IPS-20b (cell line): ENCODE data around the gene DAND5.

Experiments used
- H3K27ac ChIP-seq: one replicate; pipeline ENCODE4 v1.5.1; 2013; ENCODE audit warnings: low read length
- H3K27me3 ChIP-seq: 2 replicates; pipeline ENCODE4 v1.6.1; 2013; ENCODE audit warnings: mild to moderate bottlenecking, low read length, inconsistent platforms; ENCODE audit not compliant: insufficient read depth
- H3K36me3 ChIP-seq: 2 replicates; pipeline ENCODE4 v1.6.1; 2013; ENCODE audit warnings: low read depth, mild to moderate bottlenecking, inconsistent platforms, low read length, moderate library complexity; ENCODE audit not compliant: insufficient read depth
- H3K4me1 ChIP-seq: 2 replicates; pipeline ENCODE4 v1.6.1; 2013; ENCODE audit warnings: mild to moderate bottlenecking, control low read depth, inconsistent platforms, low read length, moderate library complexity; ENCODE audit not compliant: insufficient read depth
- H3K4me3 ChIP-seq: 2 replicates; pipeline ENCODE4 v1.5.1; 2013; ENCODE audit warnings: mild to moderate bottlenecking, low read length, inconsistent platforms
- H3K9ac ChIP-seq: 2 replicates; pipeline ENCODE4 v1.6.1; 2013; ENCODE audit warnings: low read depth, mild to moderate bottlenecking, inconsistent platforms, low read length, moderate library complexity
- H3K9me3 ChIP-seq: 2 replicates; pipeline ENCODE4 v1.6.1; 2013; ENCODE audit warnings: mild to moderate bottlenecking, low read depth, low read length, inconsistent platforms; ENCODE audit not compliant: insufficient read depth

The DAND5 gene

DNA sequence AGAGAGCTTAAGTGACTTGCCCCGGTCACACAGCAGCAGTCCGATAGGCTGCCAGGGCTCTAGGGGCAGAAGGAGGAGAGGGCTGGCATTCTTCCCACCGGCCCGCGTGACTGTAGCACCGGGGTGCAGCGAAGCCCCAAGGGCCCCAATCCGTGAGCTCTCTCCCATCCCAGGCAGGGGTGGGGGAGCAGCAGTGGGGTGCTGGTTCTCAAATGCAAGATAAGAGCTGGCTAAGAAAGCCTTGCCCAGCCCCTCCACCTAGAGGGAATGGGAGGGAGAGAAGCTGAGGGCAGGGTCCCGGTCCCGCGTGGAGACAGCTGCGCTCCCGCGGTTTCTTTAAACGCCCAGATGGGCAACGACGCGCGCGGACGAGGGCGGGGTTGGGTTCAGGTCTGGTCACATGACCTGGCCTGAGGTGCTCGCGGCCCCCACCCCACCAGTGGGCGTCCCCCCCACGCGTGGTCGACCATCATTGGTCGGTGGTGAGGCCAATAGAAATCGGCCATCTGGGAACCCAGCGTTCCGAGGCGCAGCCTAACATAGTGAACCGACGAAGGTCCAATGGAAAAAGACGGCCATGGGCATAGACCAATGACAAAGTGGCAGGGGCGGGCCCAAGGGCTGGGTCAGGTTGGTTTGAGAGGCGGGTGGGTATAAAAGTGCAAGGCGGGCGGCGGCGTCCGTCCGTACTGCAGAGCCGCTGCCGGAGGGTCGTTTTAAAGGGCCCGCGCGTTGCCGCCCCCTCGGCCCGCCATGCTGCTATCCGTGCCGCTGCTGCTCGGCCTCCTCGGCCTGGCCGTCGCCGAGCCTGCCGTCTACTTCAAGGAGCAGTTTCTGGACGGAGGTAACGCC, 31.2 kb upstream of the DAND5 start, which contains the start of gene CALR:
Gene CALR, plus strand, starts transcription at position 683 of the 852 bp plus-strand sequence. Its CDS starts 71 bp downstream, at position 754.
- H3K36me3 ChIP-seq: peaks cover 46% of the 10 kb centered on the region
- H3K9me3 ChIP-seq: no peaks in the 10 kb centered on the region
- H3K27ac ChIP-seq: peak within 1 kb of the TSS; percentile 91
- peak within 1 kb of the TSS; percentile 98 for H3K9ac ChIP-seq
- no peaks in the 10 kb centered on the region for H3K27me3 ChIP-seq
- H3K4me1 ChIP-seq: peaks cover 9% of the 10 kb centered on the region; the same call in 1 of the 2 replicates
- peak within 1 kb of the TSS; percentile 100 for H3K4me3 ChIP-seq

DNA sequence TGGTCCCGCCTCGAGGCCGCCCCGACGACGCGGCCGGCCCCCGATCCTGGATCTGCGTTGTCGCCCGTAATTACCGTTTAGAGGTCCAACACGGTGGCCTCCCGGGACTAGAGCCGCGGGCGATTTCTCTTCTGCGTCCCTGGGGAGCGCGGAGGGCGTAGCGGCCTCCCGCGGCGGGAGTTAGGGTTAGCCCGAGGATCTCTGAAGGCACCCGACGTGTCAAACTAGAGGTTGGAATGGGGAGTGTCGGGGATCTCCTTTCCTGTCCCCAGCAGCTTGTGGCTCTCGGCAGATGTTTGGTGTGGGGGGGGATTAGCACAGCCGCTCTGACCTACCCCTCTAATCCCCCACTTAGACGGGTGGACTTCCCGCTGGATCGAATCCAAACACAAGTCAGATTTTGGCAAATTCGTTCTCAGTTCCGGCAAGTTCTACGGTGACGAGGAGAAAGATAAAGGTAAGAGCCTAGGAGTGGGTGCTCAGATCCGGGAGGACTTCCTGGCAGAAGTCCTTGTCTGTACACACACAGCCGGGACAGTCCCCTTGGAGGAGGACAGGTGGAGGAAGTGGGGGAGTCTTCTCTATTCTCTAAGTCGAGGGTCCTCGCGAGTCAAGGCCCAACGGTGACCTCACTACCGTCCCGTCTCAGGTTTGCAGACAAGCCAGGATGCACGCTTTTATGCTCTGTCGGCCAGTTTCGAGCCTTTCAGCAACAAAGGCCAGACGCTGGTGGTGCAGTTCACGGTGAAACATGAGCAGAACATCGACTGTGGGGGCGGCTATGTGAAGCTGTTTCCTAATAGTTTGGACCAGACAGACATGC, 30.4 kb upstream of the DAND5 start:
- Histone ChIP-seq H3K4me1 (peaks cover 9% of the 10 kb centered on the region; the same call in 1 of the 2 replicates), H3K4me3 (peak overlapping the region; percentile 100), H3K27ac (peak overlapping the region; percentile 67), H3K9ac (peak overlapping the region; percentile 98), H3K9me3 (no peaks in the 10 kb centered on the region), H3K36me3 (peaks cover 54% of the 10 kb centered on the region), H3K27me3 (no peaks in the 10 kb centered on the region)

DNA sequence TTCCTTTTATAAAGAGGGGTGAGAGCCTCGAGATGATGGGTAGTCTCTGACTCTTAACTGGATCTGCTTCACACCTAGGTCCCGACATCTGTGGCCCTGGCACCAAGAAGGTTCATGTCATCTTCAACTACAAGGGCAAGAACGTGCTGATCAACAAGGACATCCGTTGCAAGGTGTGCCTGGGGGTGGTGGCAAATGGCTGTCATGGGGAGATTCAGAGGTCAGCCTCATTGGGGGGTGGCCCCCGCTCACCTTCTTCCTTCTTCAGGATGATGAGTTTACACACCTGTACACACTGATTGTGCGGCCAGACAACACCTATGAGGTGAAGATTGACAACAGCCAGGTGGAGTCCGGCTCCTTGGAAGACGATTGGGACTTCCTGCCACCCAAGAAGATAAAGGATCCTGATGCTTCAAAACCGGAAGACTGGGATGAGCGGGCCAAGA, 29.4 kb upstream of the DAND5 start:
- peak overlapping the region; percentile 98; the same call in 1 of the 2 replicates for H3K9ac ChIP-seq
- H3K27me3 ChIP-seq: no peaks in the 10 kb centered on the region
- H3K27ac ChIP-seq: no peak overlapping the region
- peak overlapping the region; percentile 100 for H3K4me3 ChIP-seq
- no peaks in the 10 kb centered on the region for H3K9me3 ChIP-seq
- H3K36me3 ChIP-seq: peaks cover 64% of the 10 kb centered on the region
- peaks cover 9% of the 10 kb centered on the region; the same call in 1 of the 2 replicates for H3K4me1 ChIP-seq

DNA sequence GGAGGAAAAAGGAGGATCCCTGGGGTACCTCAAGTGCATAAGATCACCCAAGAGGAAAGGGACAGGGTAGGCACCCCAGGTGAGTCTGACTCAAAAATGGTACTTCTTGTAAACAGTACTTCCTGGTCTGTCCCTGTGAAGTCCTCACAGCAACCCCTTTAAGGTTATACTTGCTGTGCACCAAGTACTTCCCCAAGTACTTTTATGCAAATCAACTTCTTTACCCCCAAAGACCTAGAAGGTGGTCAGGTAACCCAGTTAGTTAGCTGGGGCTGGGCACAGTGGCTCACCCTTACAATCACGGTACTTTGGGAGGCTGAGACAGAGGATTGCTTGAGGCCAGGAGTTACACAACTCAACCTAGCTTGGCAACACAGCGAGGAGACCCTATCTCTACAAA, 28.5 kb upstream of the DAND5 start:
- Histone ChIP-seq H3K9ac (no peak overlapping the region), H3K9me3 (no peaks in the 10 kb centered on the region), H3K27me3 (no peaks in the 10 kb centered on the region), H3K27ac (no peak overlapping the region), H3K36me3 (peaks cover 66% of the 10 kb centered on the region), H3K4me1 (peaks cover 9% of the 10 kb centered on the region; the same call in 1 of the 2 replicates), H3K4me3 (peak overlapping the region; percentile 100)

DNA sequence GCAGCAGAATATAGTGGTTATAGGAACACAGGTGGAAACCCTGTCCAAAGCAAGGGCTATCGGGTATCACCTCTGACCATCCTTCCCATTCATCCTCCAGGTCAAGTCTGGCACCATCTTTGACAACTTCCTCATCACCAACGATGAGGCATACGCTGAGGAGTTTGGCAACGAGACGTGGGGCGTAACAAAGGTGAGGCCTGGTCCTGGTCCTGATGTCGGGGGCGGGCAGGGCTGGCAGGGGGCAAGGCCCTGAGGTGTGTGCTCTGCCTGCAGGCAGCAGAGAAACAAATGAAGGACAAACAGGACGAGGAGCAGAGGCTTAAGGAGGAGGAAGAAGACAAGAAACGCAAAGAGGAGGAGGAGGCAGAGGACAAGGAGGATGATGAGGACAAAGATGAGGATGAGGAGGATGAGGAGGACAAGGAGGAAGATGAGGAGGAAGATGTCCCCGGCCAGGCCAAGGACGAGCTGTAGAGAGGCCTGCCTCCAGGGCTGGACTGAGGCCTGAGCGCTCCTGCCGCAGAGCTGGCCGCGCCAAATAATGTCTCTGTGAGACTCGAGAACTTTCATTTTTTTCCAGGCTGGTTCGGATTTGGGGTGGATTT, 25.8 kb upstream of the DAND5 start:
- H3K27me3 ChIP-seq: no peaks in the 10 kb centered on the region
- no peaks in the 10 kb centered on the region for H3K9me3 ChIP-seq
- no peak overlapping the region for H3K4me3 ChIP-seq
- H3K9ac ChIP-seq: no peak overlapping the region
- peaks cover 4% of the 10 kb centered on the region; the same call in 1 of the 2 replicates for H3K4me1 ChIP-seq
- H3K27ac ChIP-seq: no peak overlapping the region
- H3K36me3 ChIP-seq: peaks cover 80% of the 10 kb centered on the region

DNA sequence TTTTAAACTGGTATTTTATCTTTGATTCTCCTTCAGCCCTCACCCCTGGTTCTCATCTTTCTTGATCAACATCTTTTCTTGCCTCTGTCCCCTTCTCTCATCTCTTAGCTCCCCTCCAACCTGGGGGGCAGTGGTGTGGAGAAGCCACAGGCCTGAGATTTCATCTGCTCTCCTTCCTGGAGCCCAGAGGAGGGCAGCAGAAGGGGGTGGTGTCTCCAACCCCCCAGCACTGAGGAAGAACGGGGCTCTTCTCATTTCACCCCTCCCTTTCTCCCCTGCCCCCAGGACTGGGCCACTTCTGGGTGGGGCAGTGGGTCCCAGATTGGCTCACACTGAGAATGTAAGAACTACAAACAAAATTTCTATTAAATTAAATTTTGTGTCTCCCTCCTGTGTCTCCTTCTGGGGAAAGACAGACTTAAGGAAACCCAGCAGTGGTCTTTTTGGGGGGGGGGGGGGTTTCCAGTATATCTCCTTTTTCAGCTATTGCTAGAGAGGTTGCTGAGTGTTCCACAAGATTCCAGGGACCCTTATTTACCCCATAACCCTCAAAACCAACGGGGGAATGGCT, 25.2 kb upstream of the DAND5 start:
- Histone ChIP-seq H3K27ac (no peak overlapping the region), H3K4me1 (peaks cover 4% of the 10 kb centered on the region; the same call in 1 of the 2 replicates), H3K9me3 (no peaks in the 10 kb centered on the region), H3K27me3 (no peaks in the 10 kb centered on the region), H3K9ac (no peak overlapping the region), H3K4me3 (no peak overlapping the region), H3K36me3 (peaks cover 80% of the 10 kb centered on the region)

DNA sequence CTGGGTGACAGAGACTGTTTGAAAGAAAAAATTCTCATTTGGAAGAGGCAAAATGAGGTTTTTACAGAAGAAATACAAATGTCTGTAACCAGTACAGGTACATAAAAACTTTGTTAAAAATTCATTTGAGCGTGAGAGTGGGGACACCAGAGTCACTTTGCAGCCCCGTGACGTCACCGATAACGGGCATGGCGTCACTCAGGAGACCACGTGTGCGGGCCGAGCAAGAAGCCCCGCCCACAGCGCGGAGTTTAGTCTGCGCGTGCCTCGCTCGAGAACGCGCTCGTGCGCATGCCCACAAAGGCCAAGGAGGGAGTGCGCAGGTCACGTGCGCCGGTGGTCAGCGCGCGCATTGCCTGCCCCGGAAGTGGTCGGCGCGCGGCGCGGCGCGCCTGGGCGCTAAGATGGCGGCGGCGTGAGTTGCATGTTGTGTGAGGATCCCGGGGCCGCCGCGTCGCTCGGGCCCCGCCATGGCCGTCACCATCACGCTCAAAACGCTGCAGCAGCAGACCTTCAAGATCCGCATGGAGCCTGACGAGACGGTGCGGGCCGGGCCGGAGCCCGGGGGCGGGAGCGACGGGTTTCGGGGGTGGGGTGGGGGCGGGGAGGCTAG, 23.8 kb upstream of the DAND5 start, which contains the start of gene RAD23A:
Gene RAD23A, plus strand, starts transcription at position 384 of the 613 bp plus-strand sequence. Its CDS starts 87 bp downstream, at position 471.
- Histone ChIP-seq H3K9me3 (no peaks in the 10 kb centered on the region), H3K36me3 (peaks cover 80% of the 10 kb centered on the region), H3K9ac (peak within 1 kb of the TSS; percentile 93), H3K27me3 (no peaks in the 10 kb centered on the region), H3K27ac (peak within 1 kb of the TSS; percentile 26), H3K4me3 (peak within 1 kb of the TSS; percentile 92), H3K4me1 (no peaks in the 10 kb centered on the region; the same call in 1 of the 2 replicates)

DNA sequence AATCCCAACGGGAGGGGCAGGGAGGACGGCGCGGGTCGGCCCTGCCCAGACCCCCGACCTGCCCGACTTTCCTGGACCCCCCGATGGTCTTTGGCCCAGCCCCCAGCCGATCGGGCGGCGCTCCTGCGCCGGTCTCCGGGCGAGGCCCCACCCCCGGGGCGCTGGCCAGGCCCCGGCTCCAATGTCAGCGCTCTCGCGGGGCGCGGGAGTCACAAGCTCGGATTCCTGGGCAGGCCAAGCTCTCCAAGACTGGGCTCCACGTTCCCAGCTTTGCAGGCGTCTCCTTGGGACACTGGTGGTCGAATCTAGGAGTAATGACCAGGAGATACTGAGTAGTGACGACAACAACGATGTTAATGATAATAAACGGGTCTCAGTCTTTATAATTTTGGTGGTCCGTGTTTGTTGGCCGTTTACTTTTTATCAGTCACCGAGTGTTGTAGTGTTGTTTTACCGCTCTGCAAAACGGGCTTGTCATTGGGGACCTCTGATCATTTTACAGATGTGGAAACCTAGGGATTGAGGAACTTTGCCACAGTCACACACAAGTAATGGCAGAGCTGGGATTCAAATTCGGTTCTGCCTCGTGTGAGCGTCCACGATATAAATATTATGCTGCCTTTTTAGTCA, 23.2 kb upstream of the DAND5 start:
- H3K9me3 ChIP-seq: no peaks in the 10 kb centered on the region
- no peaks in the 10 kb centered on the region; the same call in 1 of the 2 replicates for H3K4me1 ChIP-seq
- H3K27ac ChIP-seq: peak overlapping the region; percentile 26
- no peaks in the 10 kb centered on the region for H3K27me3 ChIP-seq
- H3K4me3 ChIP-seq: peak overlapping the region; percentile 92
- peaks cover 80% of the 10 kb centered on the region for H3K36me3 ChIP-seq
- H3K9ac ChIP-seq: peak overlapping the region; percentile 93

DNA sequence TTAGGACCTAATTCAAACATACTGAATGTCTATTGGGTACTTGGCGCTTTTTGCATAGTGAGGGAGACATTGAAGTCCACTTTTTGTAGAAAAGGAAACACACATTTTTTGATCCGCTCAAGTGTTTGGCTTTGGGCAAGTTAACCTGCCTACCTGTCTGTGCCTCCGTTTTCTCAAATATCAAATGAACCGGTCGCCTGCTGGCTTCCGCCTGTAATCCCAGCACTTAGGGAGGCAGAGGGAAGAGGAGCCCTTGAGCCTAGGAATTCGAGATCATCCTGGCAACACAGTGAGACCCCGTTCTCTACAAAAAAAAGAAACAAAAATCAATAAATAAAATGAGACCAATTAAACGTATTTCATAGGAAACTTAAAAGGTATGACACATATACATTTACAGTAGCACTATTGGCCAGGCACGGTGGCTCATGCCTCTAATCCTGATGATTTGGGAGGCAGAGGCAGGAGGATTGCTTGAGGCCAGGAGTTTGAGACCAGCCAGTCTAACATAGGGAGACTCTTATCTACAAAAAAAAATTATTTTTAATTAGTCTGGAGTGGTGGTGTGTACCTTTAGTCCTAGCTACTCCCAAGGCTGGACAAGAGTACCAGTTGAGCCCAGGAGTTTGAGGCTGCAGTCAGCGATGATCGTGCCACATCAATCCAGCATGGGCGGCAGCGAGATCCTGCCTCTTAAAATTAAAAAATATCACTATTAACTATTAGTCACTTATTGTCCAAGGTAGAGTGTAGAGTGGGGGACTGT, 22.5 kb upstream of the DAND5 start:
- H3K4me3 ChIP-seq: peak overlapping the region; percentile 92

More for the DNA sequence above, 22.5 kb upstream of the DAND5 start:
- H3K9ac ChIP-seq: peak overlapping the region; percentile 93
- peaks cover 78% of the 10 kb centered on the region for H3K36me3 ChIP-seq
- H3K27ac ChIP-seq: peak overlapping the region; percentile 26
- no peaks in the 10 kb centered on the region for H3K9me3 ChIP-seq
- H3K4me1 ChIP-seq: no peaks in the 10 kb centered on the region; the same call in 1 of the 2 replicates
- no peaks in the 10 kb centered on the region for H3K27me3 ChIP-seq
